GM18519 (cell line): ENCODE measurements around the gene C19orf33.

ENCODE experiments used
- ATAC-seq: cut with Tn5 transposase; IDR thresholded peaks from one replicate; pipeline ENCODE4 v1.9.1; 2021; ENCODE audit warnings: mild to moderate bottlenecking, moderate library complexity; ENCODE audit not compliant: unreplicated experiment, low FRiP score

Gene C19orf33

GRCh38 chr19:38278751-38279150 is 25.3 kb upstream of the C19orf33 start:
- no peak for ATAC-seq

DNA sequence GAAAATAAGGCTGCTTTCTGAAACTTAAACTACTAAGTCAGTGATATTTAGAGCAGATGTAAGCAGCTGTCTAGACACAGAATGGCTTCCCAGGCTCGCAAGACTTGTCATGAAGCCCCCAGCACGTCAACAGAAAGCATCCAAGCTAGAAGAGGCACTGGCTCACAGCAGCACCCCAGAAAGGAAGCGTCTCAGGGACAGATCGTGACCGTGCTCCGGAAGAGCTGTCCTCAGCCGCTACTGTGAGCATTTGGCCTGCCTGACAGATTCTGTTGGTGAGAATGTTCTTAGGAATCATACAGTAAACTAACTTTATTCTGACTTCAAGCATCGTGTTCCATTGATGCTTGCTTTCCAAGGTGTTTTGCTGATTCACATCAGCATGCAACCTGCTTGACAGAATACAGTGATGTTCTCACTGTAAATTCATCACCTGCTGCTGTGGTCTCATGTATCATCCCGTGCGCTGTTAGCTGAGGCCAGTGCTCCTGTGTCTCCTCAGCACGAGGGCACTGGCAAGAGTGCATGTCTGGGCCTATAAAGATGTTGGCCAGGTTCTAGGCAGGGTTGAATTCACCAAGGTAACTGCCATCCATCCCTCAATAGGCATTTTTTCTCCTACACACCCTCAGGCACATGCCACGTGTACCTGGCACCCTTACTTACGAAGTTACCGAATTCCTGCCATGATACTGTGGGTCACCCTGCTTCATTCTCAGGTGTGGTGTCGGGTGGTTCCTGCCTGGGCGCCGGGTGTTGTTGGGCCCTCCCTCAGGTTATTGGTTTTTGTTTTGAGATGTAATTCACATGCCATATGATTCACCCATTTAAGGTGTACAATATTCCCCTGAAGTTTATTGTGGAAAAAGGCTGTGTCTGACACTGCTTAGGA is 23.8 kb upstream of the C19orf33 start:
- no peak for ATAC-seq

DNA sequence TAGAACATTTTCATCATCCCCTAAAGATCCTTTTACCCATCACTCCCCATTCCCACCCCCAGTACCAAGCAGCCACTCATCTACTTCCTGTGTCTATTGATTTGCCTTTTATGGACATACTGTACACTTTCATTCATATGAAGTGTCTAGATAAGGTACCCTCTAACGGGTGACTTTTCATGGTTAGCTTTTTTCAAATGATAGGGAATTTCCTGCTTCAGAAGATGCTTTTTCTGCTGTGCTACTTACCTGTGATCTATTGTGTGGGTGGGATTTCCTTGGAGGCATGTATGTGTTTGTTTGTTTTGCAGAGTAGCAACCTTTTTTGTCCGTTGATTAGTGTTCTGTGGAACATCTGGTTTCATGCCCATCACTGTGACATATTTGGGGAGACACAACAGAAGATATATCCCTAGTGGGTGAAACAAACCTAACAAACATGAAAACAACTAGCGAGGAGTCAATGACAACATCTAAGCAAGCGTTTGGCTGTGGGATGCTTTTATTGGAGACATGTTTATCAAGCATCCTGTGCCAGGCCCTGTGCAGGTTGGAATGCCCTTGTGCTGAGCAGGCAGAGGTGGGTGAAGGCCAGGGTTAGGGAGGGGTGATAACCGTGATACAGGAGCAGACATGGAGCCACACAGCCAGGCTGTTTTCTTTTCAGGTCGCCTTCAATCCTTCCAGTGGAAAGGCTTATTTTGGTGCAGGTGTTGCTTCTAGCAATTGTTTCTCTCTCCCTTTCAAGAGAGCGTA is 22.1 kb upstream of the C19orf33 start:
- ATAC-seq, result no peak

- no peak for ATAC-seq
Observed at GRCh38 chr19:38283271-38283670, 20.8 kb upstream of the C19orf33 start.

DNA sequence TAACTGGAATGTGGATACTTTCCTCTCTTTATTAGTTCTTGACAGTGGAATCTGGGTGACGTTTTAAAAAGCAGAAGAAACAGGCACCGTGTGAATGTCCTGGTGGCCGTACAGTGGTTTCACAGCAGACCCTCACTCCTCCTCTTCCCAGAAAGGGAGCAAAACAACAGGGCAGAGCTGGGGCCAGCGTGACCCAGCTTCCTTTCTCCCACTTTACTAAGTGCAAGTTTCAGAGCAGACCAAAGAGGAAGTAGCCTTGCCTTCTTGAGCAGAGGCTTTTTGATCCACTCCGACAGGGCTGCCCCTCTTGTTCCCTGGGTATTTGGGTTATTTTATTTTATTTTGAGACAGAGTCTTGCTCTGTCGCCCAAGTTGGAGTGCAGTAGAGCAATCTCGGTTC is 19.6 kb upstream of the C19orf33 start:
- no peak for ATAC-seq

DNA sequence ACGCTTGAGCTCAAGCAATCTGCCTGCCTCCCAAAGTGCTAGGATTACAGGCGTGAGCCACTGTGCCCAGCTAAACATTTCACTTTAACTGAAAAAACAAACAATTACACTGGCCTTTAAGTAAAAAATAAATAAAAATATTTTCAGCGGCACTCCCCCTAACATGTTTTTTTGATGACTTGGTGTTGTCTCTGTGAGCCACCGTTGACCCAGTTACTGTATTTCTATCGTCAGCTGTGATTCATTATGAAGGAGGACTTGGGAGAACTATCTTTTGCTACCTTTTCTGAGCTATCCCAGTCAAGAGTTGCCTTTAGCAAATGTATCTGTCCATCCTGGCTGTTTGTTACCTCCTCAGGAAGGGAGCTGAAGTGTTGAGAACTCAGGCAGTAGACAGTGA is 18.5 kb upstream of the C19orf33 start:
- ATAC-seq, result no peak

- no peak for ATAC-seq
Observed at GRCh38 chr19:38287604-38288003, 16.4 kb upstream of the C19orf33 start.

GRCh38 chr19:38288123-38288855 is 15.8 kb upstream of the C19orf33 start:
- no peak for ATAC-seq

- ATAC-seq, result no peak
Observed at GRCh38 chr19:38289955-38290354, 14.1 kb upstream of the C19orf33 start.

DNA sequence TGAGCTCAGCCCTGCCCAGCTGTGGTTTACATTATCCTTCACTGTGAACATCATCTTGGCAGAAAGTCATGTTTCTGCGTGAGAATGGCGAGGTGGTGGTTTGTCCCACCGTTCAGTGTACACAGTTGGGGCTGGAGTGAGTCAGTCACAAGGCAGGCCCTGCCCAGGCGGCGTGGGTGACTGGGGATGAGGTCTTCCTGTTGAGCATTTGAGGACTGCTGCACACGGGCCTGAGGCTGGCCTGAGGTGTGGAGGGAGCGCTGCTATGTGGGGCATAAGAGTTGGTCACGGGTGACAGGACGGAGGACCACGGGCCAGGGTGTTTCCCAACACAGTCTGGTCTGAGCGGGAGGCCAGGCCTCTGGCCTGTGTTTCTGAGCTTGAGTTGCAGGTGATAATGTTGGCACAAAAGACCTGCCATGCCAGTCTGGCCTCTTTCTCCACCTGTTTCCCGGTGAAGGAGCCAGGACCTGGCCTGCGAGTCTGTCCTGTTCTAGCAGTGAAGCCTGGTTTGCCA is 13.4 kb upstream of the C19orf33 start:
- no peak for ATAC-seq

DNA sequence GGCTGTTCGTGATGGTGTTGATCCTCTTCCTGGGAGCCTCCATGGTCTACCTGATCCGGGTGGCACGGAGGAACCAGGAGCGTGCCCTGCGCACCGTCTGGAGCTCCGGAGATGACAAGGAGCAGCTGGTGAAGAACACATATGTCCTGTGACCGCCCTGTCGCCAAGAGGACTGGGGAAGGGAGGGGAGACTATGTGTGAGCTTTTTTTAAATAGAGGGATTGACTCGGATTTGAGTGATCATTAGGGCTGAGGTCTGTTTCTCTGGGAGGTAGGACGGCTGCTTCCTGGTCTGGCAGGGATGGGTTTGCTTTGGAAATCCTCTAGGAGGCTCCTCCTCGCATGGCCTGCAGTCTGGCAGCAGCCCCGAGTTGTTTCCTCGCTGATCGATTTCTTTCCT is 12.2 kb upstream of the C19orf33 start:
- ATAC-seq, result no peak

GRCh38 chr19:38293281-38293680 is 10.8 kb upstream of the C19orf33 start:
- no peak for ATAC-seq

DNA sequence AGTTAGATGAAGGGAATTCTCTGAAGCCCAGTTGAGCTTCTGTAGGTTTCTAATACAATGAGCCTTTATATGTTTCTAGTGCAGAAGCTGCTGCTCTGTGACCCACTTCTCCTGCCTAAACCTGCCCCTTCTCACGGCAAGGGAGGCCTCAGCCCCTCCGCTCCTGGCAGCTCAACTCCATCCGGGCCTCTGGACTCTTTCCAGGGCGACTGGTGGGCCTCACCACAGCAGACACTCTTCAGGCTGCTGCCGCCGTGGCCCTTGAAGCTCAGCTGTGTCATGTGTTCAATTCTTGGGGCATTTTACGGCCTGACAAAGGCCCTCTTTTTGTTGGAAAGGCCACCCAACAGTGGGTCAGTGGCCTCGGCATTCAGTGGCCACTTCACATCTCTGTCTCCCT is 10.0 kb upstream of the C19orf33 start:
- ATAC-seq, result no peak

DNA sequence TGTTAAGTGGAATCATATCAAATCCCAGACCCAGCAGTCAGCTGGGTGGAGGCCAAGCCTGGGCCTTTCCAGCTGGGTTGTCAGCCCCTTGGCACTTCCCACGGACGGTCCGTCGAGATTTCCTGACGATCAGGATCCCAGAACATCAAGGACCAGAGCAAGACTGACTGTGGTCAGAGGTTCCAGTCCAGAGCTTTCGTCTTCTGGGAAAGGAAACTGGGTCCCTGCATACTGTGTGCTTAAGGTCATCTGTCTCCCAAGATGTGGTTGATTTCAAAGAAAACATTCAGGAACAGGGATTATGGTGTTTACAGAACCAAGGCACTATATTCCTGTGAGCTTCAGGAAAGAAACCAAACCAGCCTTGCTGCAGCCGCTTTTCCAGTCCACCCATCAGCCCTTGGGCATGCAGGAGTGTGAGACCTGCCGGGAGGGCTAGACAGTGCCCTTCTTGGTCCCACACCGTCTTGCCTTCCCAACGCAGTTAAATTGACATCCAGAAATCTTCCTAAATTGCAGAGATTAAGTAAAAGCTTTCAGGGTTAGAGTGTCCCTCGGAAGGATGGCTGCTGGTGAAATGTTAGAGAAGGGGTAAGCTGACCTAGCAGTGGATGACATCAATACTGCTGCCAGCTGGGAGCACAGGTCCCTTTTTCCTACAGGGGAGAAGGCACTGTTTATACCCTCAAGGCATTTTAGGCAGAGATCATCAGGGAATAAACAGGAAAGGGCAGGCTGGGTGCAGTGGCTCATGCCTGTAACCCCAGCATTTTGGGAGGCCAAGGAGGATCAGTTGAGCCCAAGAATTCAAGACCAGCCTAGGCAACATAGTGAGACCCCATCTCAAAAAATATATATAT is 5.0 kb upstream of the C19orf33 start:
- no peak for ATAC-seq

DNA sequence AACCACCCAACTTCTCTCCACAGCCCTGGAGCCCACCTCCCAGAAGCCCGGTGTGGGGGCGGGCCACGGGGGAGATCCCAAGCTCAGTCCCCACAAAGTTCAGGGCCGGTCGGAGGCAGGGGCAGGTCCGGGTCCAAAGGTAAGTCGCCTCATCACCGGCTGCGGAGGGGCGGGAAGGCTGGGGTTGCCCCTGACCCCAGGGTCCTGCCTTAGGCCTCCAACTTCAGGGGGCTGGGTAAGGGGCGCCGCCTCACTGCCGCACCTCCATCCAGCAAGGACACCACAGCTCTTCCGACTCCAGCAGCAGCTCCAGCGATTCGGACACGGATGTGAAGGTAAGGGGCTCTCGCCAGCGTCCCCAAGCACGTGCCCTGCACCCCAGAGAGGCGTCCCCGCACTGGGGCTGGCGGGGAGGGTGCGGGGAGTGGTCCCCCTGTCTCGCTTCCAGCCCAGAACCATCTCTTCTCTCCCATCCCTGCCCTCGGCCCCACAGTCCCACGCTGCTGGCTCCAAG is 358 bp downstream of the C19orf33 start:
- no peak for ATAC-seq

GRCh38 chr19:38304866-38305429 is 897 bp downstream of the C19orf33 start:
- no peak for ATAC-seq

DNA sequence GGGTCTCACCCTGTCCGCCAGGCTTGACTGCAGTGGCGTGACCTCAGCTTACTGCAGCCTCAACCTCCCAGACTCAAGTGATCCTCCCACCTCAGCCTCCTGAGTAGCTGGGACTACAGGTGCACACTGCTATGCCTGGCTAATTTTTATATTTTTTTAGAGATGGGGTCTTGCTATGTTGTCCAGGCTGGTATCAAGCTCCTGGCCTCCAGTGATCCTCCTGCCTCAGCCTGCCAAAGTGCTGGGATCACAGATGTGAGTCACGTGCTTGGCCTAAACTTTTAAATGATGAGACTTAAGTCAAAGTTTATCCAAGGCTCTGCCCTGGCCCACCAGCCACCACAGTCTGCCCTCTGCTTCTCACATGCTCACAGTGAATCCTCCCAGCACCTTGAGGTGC is 2.2 kb downstream of the C19orf33 start:
- ATAC-seq, result no peak

- no peak for ATAC-seq
Observed at GRCh38 chr19:38307076-38307475, 3.0 kb downstream of the C19orf33 start.

- ATAC-seq, result no peak
Observed at GRCh38 chr19:38307597-38307996, 3.5 kb downstream of the C19orf33 start.
